ENCODE measurements around the gene RPL27. TPM values are rescaled to one million over a fixed set of nuclear protein-coding genes. Genes with fewer than 3 reads are reported as not detected.

The RPL27 gene
- polyA plus RNA-seq: 4,091 to 7,614 TPM (median 7,074 TPM) in 3 replicates
- 779 TPM for polyA plus RNA-seq (2011; ENCODE audit: low read depth)
- 5,475 and 5,815 TPM in 2 replicates for polyA plus RNA-seq (2011; cell fraction: cytosol; rRNA removed)
- 1,608 and 1,639 TPM in 2 replicates for polyA plus RNA-seq (2011; cell fraction: nucleus; rRNA removed)
- 3,581 and 3,765 TPM in 2 replicates for polyA plus RNA-seq (2012; ENCODE audit: low replicate concordance)
- polyA minus RNA-seq: 772 to 1,998 TPM (median 856 TPM) in 3 replicates
- 1,363 TPM for polyA minus RNA-seq (2011; cell fraction: cytosol; rRNA and poly(A)+ RNA removed)
- 394 and 446 TPM in 2 replicates for polyA minus RNA-seq (2011; cell fraction: nucleus; rRNA and poly(A)+ RNA removed)

- Histone ChIP-seq H3K27me3 (ENCODE audit: control insufficient read depth, extremely low read depth, insufficient read depth, low read length) (no peaks in the 10 kb centered on the region), H3K4me1 (ENCODE audit: control insufficient read depth, extremely low read depth, insufficient read depth, low read length) (peaks cover 26% of the 10 kb centered on the region), H3K4me2 (ENCODE audit: control insufficient read depth, extremely low read depth, insufficient read depth, low read depth, low read length) (peak within 1 kb of the TSS; percentile 86), H3K36me3 (ENCODE audit: control insufficient read depth in 2 of 2, extremely low read depth in 1 of 2, insufficient read depth in 2 of 2, low read length in 2 of 2) (peaks cover 22 to 40% of the 10 kb centered on the region in 2 experiments), H3K4me3 (ENCODE audit: control insufficient read depth in 2 of 3, extremely low read depth in 1 of 3, insufficient read depth in 2 of 3, low read depth in 1 of 3, low read length in 3 of 3) (peak within 1 kb of the TSS; percentile 79 to 98 (median 93)), H3K79me2 (ENCODE audit: control insufficient read depth, insufficient read depth, low read length) (peaks cover 27% of the 10 kb centered on the region), H3K27ac (ENCODE audit: control insufficient read depth, insufficient read depth, low read length) (peak within 1 kb of the TSS; percentile 94), H3K9ac (ENCODE audit: control insufficient read depth, extremely low read depth, insufficient read depth, low read length) (peak within 1 kb of the TSS; percentile 99), H3K9me1 (ENCODE audit: control insufficient read depth, extremely low read depth, insufficient read depth, low read length) (no peaks in the 10 kb centered on the region), H2AFZ (ENCODE audit: control insufficient read depth, low read length) (peak within 1 kb of the TSS; percentile 54), H3K9me3 (ENCODE audit: control insufficient read depth, low read depth, low read length) (no peaks in the 10 kb centered on the region), H4K20me1 (ENCODE audit: control insufficient read depth, extremely low read depth, insufficient read depth, low read length) (peaks cover under 1% of the 10 kb centered on the region)
- peak; percentile 92 for FAIRE-seq
- peak; percentile 99 for DNase-seq (ENCODE audit: low read depth, low spot score)
- dilution Hi-C loops (cut with MboI; ENCODE audit: extremely low pct_ligation_motif_present, low sequenced_read_pairs): no loop called here
- peak; percentile 63 to 95 (median 72) for TF ChIP-seq CTCF (optimal IDR thresholded peaks at IDR 0.05 in 1 of 3, IDR thresholded peaks at IDR 0.05 in 1 of 3, conservative IDR thresholded peaks at IDR 0.05 in 1 of 3; ENCODE audit: extremely low read depth in 1 of 3, insufficient read depth in 2 of 3, low read length in 3 of 3)
- no peak for TF ChIP-seq EZH2 (IDR thresholded peaks at IDR 0.05; ENCODE audit: low read length)
Observed at GRCh38 chr17:42997984-42998938, at the start of gene RPL27. RPL27 (plus strand) TSS chr17:42998419; CDS start chr17:42998751, 332 bp downstream.

DNA sequence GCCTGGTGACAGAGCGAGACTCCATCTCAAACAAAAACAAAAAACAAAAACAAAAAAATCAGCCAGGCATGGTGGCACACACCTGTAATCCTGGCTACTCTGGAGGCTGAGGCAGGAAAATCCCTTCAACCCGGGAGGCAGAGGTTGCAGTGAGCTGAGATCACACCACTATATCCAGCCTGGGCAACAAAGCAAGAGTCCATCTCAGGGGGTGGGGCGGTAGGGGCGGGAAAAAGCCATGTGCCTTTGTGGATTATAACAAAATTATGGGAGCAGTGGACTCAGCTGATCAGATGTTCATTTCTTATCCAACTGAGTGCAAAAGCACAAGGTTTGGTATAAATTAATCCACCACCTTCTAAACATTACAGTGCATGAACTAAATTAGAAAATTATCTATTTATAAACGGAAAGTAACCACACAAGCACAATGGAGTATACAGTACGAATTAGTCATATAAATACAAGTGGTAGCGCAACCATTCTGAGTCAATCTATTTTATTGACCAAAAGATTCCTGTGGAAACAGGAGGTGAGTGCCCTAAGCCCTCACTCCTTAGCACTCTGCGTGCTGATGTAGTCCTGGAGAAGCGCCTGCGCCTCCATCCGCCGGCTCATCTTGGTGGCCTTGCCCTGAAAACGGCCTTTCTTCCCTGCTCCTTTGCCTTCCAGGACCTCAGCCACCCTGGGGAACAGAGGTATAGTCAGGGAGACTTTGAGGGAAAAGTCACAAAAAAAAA is 48.0 kb upstream of the RPL27 start:
- Histone ChIP-seq H3K9ac (ENCODE audit: control insufficient read depth, extremely low read depth, insufficient read depth, low read length) (no peak overlapping the region), H3K79me2 (ENCODE audit: control insufficient read depth, insufficient read depth, low read length) (no peaks in the 10 kb centered on the region), H3K4me1 (ENCODE audit: control insufficient read depth, extremely low read depth, insufficient read depth, low read length) (no peaks in the 10 kb centered on the region), H2AFZ (ENCODE audit: control insufficient read depth, low read length) (no peak overlapping the region), H3K27me3 (ENCODE audit: control insufficient read depth, extremely low read depth, insufficient read depth, low read length) (no peaks in the 10 kb centered on the region), H4K20me1 (ENCODE audit: control insufficient read depth, extremely low read depth, insufficient read depth, low read length) (no peaks in the 10 kb centered on the region), H3K27ac (ENCODE audit: control insufficient read depth, insufficient read depth, low read length) (no peak overlapping the region), H3K4me3 (ENCODE audit: control insufficient read depth in 2 of 3, extremely low read depth in 1 of 3, insufficient read depth in 2 of 3, low read depth in 1 of 3, low read length in 3 of 3) (no peak overlapping the region), H3K9me3 (ENCODE audit: control insufficient read depth, low read depth, low read length) (no peaks in the 10 kb centered on the region), H3K9me1 (ENCODE audit: control insufficient read depth, extremely low read depth, insufficient read depth, low read length) (no peaks in the 10 kb centered on the region), H3K4me2 (ENCODE audit: control insufficient read depth, extremely low read depth, insufficient read depth, low read depth, low read length) (no peak overlapping the region), H3K36me3 (ENCODE audit: control insufficient read depth in 2 of 2, extremely low read depth in 1 of 2, insufficient read depth in 2 of 2, low read length in 2 of 2) (peaks cover 25 to 33% of the 10 kb centered on the region in 2 experiments)
- dilution Hi-C loops (cut with MboI; ENCODE audit: extremely low pct_ligation_motif_present, low sequenced_read_pairs): no loop called here
- FAIRE-seq (no peak), DNase-seq (ENCODE audit: low read depth, low spot score) (no peak)
- TF ChIP-seq EZH2 (IDR thresholded peaks at IDR 0.05; ENCODE audit: low read length): no peak
- TF ChIP-seq CTCF (optimal IDR thresholded peaks at IDR 0.05 in 1 of 3, IDR thresholded peaks at IDR 0.05 in 1 of 3, conservative IDR thresholded peaks at IDR 0.05 in 1 of 3; ENCODE audit: extremely low read depth in 1 of 3, insufficient read depth in 2 of 3, low read length in 3 of 3): no peak
